H1 (cell line): Measurements from ENCODE around the gene TM4SF18. TPM values are rescaled to one million over a fixed set of nuclear protein-coding genes. Genes with fewer than 3 reads are reported as not detected.

Source experiments
- CTCF ChIA-PET: fragments of 300-600 bp; sonication (Branson Sonifier 250); formaldehyde crosslinking; loops from one replicate; lab custom pipeline; 2021; ENCODE audit not compliant: partially characterized antibody; lab: Charles Lee
- POLR2A ChIA-PET: fragments of 300-600 bp; sonication (Branson Sonifier 250); formaldehyde crosslinking; loops from one replicate; lab custom pipeline; 2021; ENCODE audit warnings: inconsistent platforms; ENCODE audit not compliant: partially characterized antibody; lab: Charles Lee
- DNase-seq, 2 experiments: peaks; one replicate each; pipeline versions ENCODE4 v3.0.0 to v3.0.0-alpha.2; 2010 to 2022; ENCODE audit warnings: low spot score in 2 of 2, low read depth in 1 of 2, mixed read lengths in 1 of 2
- FAIRE-seq: peaks from 2 replicates; lab custom pipeline; 2011; peaks lifted over from hg19 to GRCh38; lab: Jason Lieb, UNC
- H2AFZ ChIP-seq: 2 replicates; pipeline ENCODE4 v1.8.1; 2012; ENCODE audit warnings: low read length, inconsistent platforms
- H2AK5ac ChIP-seq: 2 replicates; pipeline ENCODE4 v1.6.1; 2013; ENCODE audit warnings: low read depth, low read length
- H2BK120ac ChIP-seq: replicated peaks from 2 replicates; pipeline ENCODE3; 2013; ENCODE audit warnings: low read depth, low read length, inconsistent platforms
- H2BK12ac ChIP-seq: 2 replicates; pipeline ENCODE4 v1.6.1; 2013; ENCODE audit warnings: low read depth, low read length
- H2BK15ac ChIP-seq: 2 replicates; pipeline ENCODE4 v1.6.1; 2013; ENCODE audit warnings: low read length
- H2BK20ac ChIP-seq: 2 replicates; pipeline ENCODE4 v1.6.1; 2013; ENCODE audit warnings: low read length
- H2BK5ac ChIP-seq: 2 replicates; pipeline ENCODE4 v1.6.1; 2013; ENCODE audit warnings: low read depth, low read length
- H3K14ac ChIP-seq: 2 replicates; pipeline ENCODE4 v1.6.1; 2013; ENCODE audit warnings: inconsistent platforms; ENCODE audit not compliant: insufficient read length
- H3K18ac ChIP-seq: 2 replicates; pipeline ENCODE4 v1.6.1; 2013; ENCODE audit warnings: low read length; ENCODE audit errors: extremely low read depth
- H3K23ac ChIP-seq: 2 replicates; pipeline ENCODE4 v1.6.1; 2013; ENCODE audit warnings: inconsistent platforms; ENCODE audit not compliant: insufficient read length
- H3K23me2 ChIP-seq: 2 replicates; pipeline ENCODE4 v1.6.1; 2013; ENCODE audit warnings: low read depth, low read length
- H3K27ac ChIP-seq: 2 replicates; pipeline ENCODE4 v1.6.1; 2011; ENCODE audit warnings: low read depth, low read length, inconsistent platforms
- H3K27me3 ChIP-seq, 4 experiments: replicated peaks in 1 of 4; 1 replicate in 1 of 4; 2 replicates in 3 of 4; pipeline versions ENCODE4 v1.6.1 to v1.8.1; 2011 to 2013; ENCODE audit warnings: low read length in 3 of 4, mild to moderate bottlenecking in 3 of 4, inconsistent platforms in 2 of 4, mixed read lengths in 2 of 4, moderate library complexity in 1 of 4; ENCODE audit not compliant: control insufficient read depth in 3 of 4, insufficient read depth in 3 of 4; ENCODE audit errors: extremely low read depth in 1 of 4
- H3K36me3 ChIP-seq, 4 experiments: 2 replicates each; pipeline versions ENCODE4 v1.6.1 to v1.8.1; 2011 to 2013; ENCODE audit warnings: mild to moderate bottlenecking in 4 of 4, low read length in 3 of 4, moderate library complexity in 2 of 4, control low read depth in 1 of 4, inconsistent platforms in 1 of 4; ENCODE audit not compliant: insufficient read depth in 4 of 4, control insufficient read depth in 2 of 4
- H3K4ac ChIP-seq: replicated peaks from 2 replicates; pipeline ENCODE3; 2013; ENCODE audit warnings: low read length, low read depth, mixed read lengths, inconsistent platforms; ENCODE audit not compliant: insufficient read length
- H3K4me1 ChIP-seq, 4 experiments: replicated peaks in 1 of 4; 1 replicate in 1 of 4; 2 replicates in 3 of 4; pipeline versions ENCODE4 v1.6.1 to v1.8.1; 2011 to 2013; ENCODE audit warnings: low read length in 3 of 4, inconsistent platforms in 2 of 4, mixed read lengths in 1 of 4; ENCODE audit not compliant: insufficient read depth in 4 of 4, control insufficient read depth in 3 of 4
- H3K4me2 ChIP-seq, 2 experiments: 2 replicates each; pipeline versions ENCODE4 v1.6.1 to v1.8.1; 2011 to 2013; ENCODE audit warnings: low read depth in 2 of 2, low read length in 2 of 2, control low read depth in 1 of 2, inconsistent platforms in 1 of 2, mild to moderate bottlenecking in 1 of 2; ENCODE audit not compliant: insufficient read depth in 1 of 2
- H3K4me3 ChIP-seq, 4 experiments: fragments of 200-600, 300-600 bp in 1 of 4; sonication (generic), shearing (Covaris generic), sonication (Bioruptor Twin) in 1 of 4; 2 replicates each; pipeline versions ENCODE4 v1.5.1 to v1.8.1; 2011 to 2016; ENCODE audit warnings: low read length in 4 of 4, low read depth in 3 of 4, control low read depth in 2 of 4, inconsistent platforms in 2 of 4, mild to moderate bottlenecking in 2 of 4, mixed read lengths in 1 of 4, moderate library complexity in 1 of 4; ENCODE audit not compliant: insufficient read depth in 2 of 4; ENCODE audit errors: extremely low read depth in 1 of 4
- H3K56ac ChIP-seq: replicated peaks from 2 replicates; pipeline ENCODE3; 2013; ENCODE audit warnings: low read depth, mild to moderate bottlenecking, mixed read lengths, low read length, inconsistent platforms; ENCODE audit not compliant: insufficient read length
- H3K79me1 ChIP-seq: 2 replicates; pipeline ENCODE4 v1.6.1; 2013; ENCODE audit warnings: low read depth, low read length, control low read depth
- H3K79me2 ChIP-seq, 2 experiments: 2 replicates each; pipeline versions ENCODE4 v1.6.1 to v1.8.1; 2012 to 2013; ENCODE audit warnings: low read length in 2 of 2, mild to moderate bottlenecking in 2 of 2, inconsistent platforms in 1 of 2; ENCODE audit not compliant: insufficient read depth in 2 of 2, control insufficient read depth in 1 of 2
- H3K9ac ChIP-seq, 4 experiments: replicated peaks in 1 of 4; 1 replicate in 1 of 4; 2 replicates in 3 of 4; pipeline versions ENCODE4 v1.6.1 to v1.8.1; 2011 to 2013; ENCODE audit warnings: low read depth in 3 of 4, low read length in 3 of 4, control low read depth in 2 of 4, mild to moderate bottlenecking in 2 of 4, moderate library complexity in 2 of 4, inconsistent platforms in 1 of 4; ENCODE audit errors: extremely low read depth in 1 of 4
- H3K9me3 ChIP-seq, 2 experiments: 2 replicates each; pipeline versions ENCODE4 v1.6.1 to v1.8.1; 2012 to 2013; ENCODE audit warnings: mild to moderate bottlenecking in 2 of 2, moderate library complexity in 2 of 2, control low read depth in 1 of 2, inconsistent platforms in 1 of 2, low read depth in 1 of 2, low read length in 1 of 2, mixed read lengths in 1 of 2; ENCODE audit not compliant: insufficient read depth in 2 of 2
- H4K20me1 ChIP-seq, 2 experiments: replicated peaks in 1 of 2; 2 replicates each; pipeline versions ENCODE3 to v1.8.1; 2011 to 2013; ENCODE audit warnings: inconsistent platforms in 2 of 2, low read length in 2 of 2, mild to moderate bottlenecking in 1 of 2; ENCODE audit not compliant: insufficient read depth in 2 of 2, control insufficient read depth in 1 of 2
- H4K5ac ChIP-seq: 2 replicates; pipeline ENCODE4 v1.6.1; 2013; ENCODE audit warnings: low read length, low read depth, mixed read lengths, inconsistent platforms; ENCODE audit not compliant: insufficient read length
- H4K8ac ChIP-seq: 2 replicates; pipeline ENCODE4 v1.8.0; 2013; ENCODE audit warnings: mild to moderate bottlenecking, moderate library complexity, low read length, inconsistent platforms; ENCODE audit not compliant: insufficient read depth; ENCODE audit errors: extremely low read depth
- H4K91ac ChIP-seq: replicated peaks from 2 replicates; pipeline ENCODE3; 2013; ENCODE audit warnings: low read length, mixed read lengths, inconsistent platforms; ENCODE audit not compliant: insufficient read length
- BACH1 ChIP-seq: IDR thresholded peaks from 2 replicates; pipeline ENCODE4 v1.6.1; 2012; ENCODE audit warnings: low read length, improper control_type of control experiment
- CBX5 ChIP-seq: fragments of 300-800, 300-1000 bp; sonication (generic); IDR thresholded peaks from 2 replicates; pipeline ENCODE4 v1.7.1; 2016; ENCODE audit warnings: antibody characterized with exemption, low read length, low read depth
- JUN ChIP-seq: IDR thresholded peaks from 2 replicates; pipeline ENCODE4 v1.6.1; 2011; ENCODE audit warnings: low read depth, mild to moderate bottlenecking, improper control_type of control experiment, low read length
- RAD21 ChIP-seq, 2 experiments: IDR thresholded peaks in 1 of 2; conservative IDR thresholded peaks in 1 of 2; 2 replicates each; pipeline ENCODE4 v1.6.1; 2011; ENCODE audit warnings: low read depth in 2 of 2, low read length in 2 of 2, improper control_type of control experiment in 1 of 2, inconsistent platforms in 1 of 2, mild to moderate bottlenecking in 1 of 2, moderate library complexity in 1 of 2
- RNF2 ChIP-seq: fragments of 200-900, 300-1000 bp; sonication (generic); IDR thresholded peaks from 2 replicates; pipeline ENCODE4 v1.7.1; 2016; ENCODE audit warnings: borderline replicate concordance, low read depth, mild to moderate bottlenecking, antibody characterized with exemption, low read length; ENCODE audit not compliant: poor library complexity, severe bottlenecking; ENCODE audit errors: missing control alignments
- SP1 ChIP-seq: IDR thresholded peaks from 2 replicates; pipeline ENCODE4 v1.6.1; 2011; ENCODE audit warnings: low read depth, low read length
- TEAD4 ChIP-seq: IDR thresholded peaks from 2 replicates; pipeline ENCODE4 v1.6.1; 2012; ENCODE audit warnings: low read depth, low read length, inconsistent platforms, mixed read lengths
- USF2 ChIP-seq: IDR thresholded peaks from 2 replicates; pipeline ENCODE4 v1.6.1; 2011; ENCODE audit warnings: low read length, improper control_type of control experiment
- ZNF274 ChIP-seq: IDR thresholded peaks from 2 replicates; pipeline ENCODE4 v1.7.0; 2012; ENCODE audit warnings: low read length, borderline replicate concordance; ENCODE audit errors: extremely low read depth
- WGBS, 2 experiments: shearing (Covaris generic) in 1 of 2; methylation state at CpG; one replicate each; pipeline versions ENCODE4 v1.1.6 to v1.1.7; 2013 to 2015; ENCODE audit warnings: low lambda C conversion rate in 2 of 2, mixed read lengths in 2 of 2, inconsistent platforms in 1 of 2, low coverage in 1 of 2, missing lambda C conversion rate in 1 of 2; ENCODE audit not compliant: insufficient replicate concordance in 2 of 2, insufficient coverage in 1 of 2, insufficient read length in 1 of 2; ENCODE audit errors: extremely low coverage in 1 of 2, missing lambda C conversion rate in 1 of 2; 5-methylcytosine and 5-hydroxymethylcytosine counted together
- polyA plus RNA-seq, 7 experiments: library from polyadenylated mRNA; depleted of rRNA in 3 of 7; stranded (reverse) in 5 of 7; unstranded in 2 of 7; fragments of >200 nt in 5 of 7; fragments of 200-250 nt in 2 of 7; gene quantifications; 1 replicate in 5 of 7; 2 replicates in 1 of 7; 4 replicates in 1 of 7; pipeline versions ENCODE4 v1.2.1 to v1.2.3, GENCODE V29; 2011 to 2013; ENCODE audit warnings: missing spikeins in 2 of 7, mixed read lengths in 2 of 7
- total RNA-seq: library from RNA; stranded (reverse); fragmentation: NEBNext Ultra II Directional; extraction: Animal tissue kit (Norgen Biotek cat#: 25700); gene quantifications from 2 replicates; pipeline ENCODE4 v1.2.1, GENCODE V29; 2021

The TM4SF18 gene
- total and polyA plus RNA-seq, 2 of the 8 experiments (the other 6 are each of a cell fraction or from before 2014, with no cell fraction given), result 2.9 to 13.6 TPM

- H4K20me1 ChIP-seq, result no peaks in the 10 kb centered on the region
- no peak overlapping the region for H3K18ac ChIP-seq
- H3K4me3 ChIP-seq, result no peak overlapping the region
- no peak overlapping the region for H2BK12ac ChIP-seq
- no peak for FAIRE-seq
- no peaks in the 10 kb centered on the region for H3K9me3 ChIP-seq
- CTCF ChIA-PET, result interaction anchor here (0.5 to 3.7 kb wide), 12 partner anchors 8 to 446 kb away, joined by 3 to 20 read pairs (median 3); no protein-coding TSS in a partner anchor
- H3K4ac ChIP-seq, result no peak overlapping the region
- H3K4me2 ChIP-seq, result no peak overlapping the region
- no peak overlapping the region for H4K5ac ChIP-seq
- no peak overlapping the region for H3K14ac ChIP-seq
- TF ChIP-seq SP1, result no peak
- TF ChIP-seq USF2, result no peak
- no peak for TF ChIP-seq JUN
- TF ChIP-seq RNF2, result no peak
- no peak for TF ChIP-seq BACH1
- TF ChIP-seq CBX5, result no peak
- no peak for TF ChIP-seq ZNF274
- TF ChIP-seq RAD21 (IDR thresholded peaks at IDR 0.05 in 1 of 2, conservative IDR thresholded peaks at IDR 0.05 in 1 of 2; ENCODE audit: low read depth in 2 of 2, low read length in 2 of 2), result no peak
- TF ChIP-seq TEAD4, result no peak
- TF ChIP-seq, all 59 proteins: peak for 0
- H3K4me1 ChIP-seq, result peaks cover 0 to 7% (median 0%) of the 10 kb centered on the region in 4 experiments; a peak in 1 of 7 replicates
- H3K79me2 ChIP-seq, result no peaks in the 10 kb centered on the region
- WGBS, 2 experiments, result 89% methylated on average over 5 of the region's 5 CpGs; no CpG with 5 or more reads in 1 of the 2 experiments
- POLR2A ChIA-PET, result no interaction called here
- no peak overlapping the region for H3K23ac ChIP-seq
- no peak overlapping the region for H3K56ac ChIP-seq
- no peak overlapping the region for H2AFZ ChIP-seq
- no peak overlapping the region for H3K27ac ChIP-seq
- H2BK120ac ChIP-seq, result no peak overlapping the region
- no peak overlapping the region for H2BK15ac ChIP-seq
- DNase-seq, result no peak
- H3K9ac ChIP-seq, result no peak overlapping the region
- H4K8ac ChIP-seq, result no peak overlapping the region
- no peak overlapping the region for H4K91ac ChIP-seq
- no peak overlapping the region for H2AK5ac ChIP-seq
- no peaks in the 10 kb centered on the region for H3K36me3 ChIP-seq
- H3K23me2 ChIP-seq, result no peaks in the 10 kb centered on the region; the same call in 1 of the 2 replicates
- no peak overlapping the region for H2BK20ac ChIP-seq
- H3K79me1 ChIP-seq, result no peaks in the 10 kb centered on the region
- no peaks in the 10 kb centered on the region for H3K27me3 ChIP-seq
- H2BK5ac ChIP-seq, result no peak overlapping the region
Observed at GRCh38 chr3:149362366-149362765, 28.9 kb upstream of the TM4SF18 start.
